Heart right ventricle (tissue), 16 donors: ENCODE data around the gene ITGA8. TPM values are rescaled to one million over a fixed set of nuclear protein-coding genes. Genes with fewer than 3 reads are reported as not detected.
"Not testable (repeated sequence)": the region's sequence is repeated elsewhere in the genome, so short reads cannot be mapped to it uniquely, and the experiment has no call there.

Experiments
- ATAC-seq, 8 donors: fragments of 200-7000 bp; cut with Tn5 transposase; one replicate each; pipeline ENCODE4 v1.9.1; 2020; ENCODE audit warnings: mild to moderate bottlenecking in 8 of 8, moderate library complexity in 8 of 8, moderate number of reproducible peaks in 1 of 8
- DNase-seq, 2 donors: peaks; one replicate each; pipeline ENCODE4 v3.0.0-alpha.2; 2020
- H3K27ac ChIP-seq, 10 donors: fragments of 200-600 bp; sonication (generic) in 2 of 10; one replicate each; pipeline versions ENCODE4 v1.5.0 to v1.8.0; 2020 to 2022; ENCODE audit warnings: mild to moderate bottlenecking in 3 of 10
- H3K27me3 ChIP-seq, 7 donors: fragments of 200-600 bp; one replicate each; pipeline ENCODE4 v1.8.0; 2021 to 2022; ENCODE audit warnings: mild to moderate bottlenecking in 2 of 7
- H3K36me3 ChIP-seq, 9 donors: fragments of 200-600 bp; sonication (generic) in 1 of 9; one replicate each; pipeline versions ENCODE4 v1.5.0 to v1.8.0; 2020 to 2022; ENCODE audit warnings: mild to moderate bottlenecking in 2 of 9
- H3K4me1 ChIP-seq, 9 donors: fragments of 200-600 bp; sonication (generic) in 1 of 9; one replicate each; pipeline versions ENCODE4 v1.5.0 to v1.8.0; 2020 to 2022; ENCODE audit warnings: mild to moderate bottlenecking in 4 of 9
- H3K4me3 ChIP-seq, 10 donors: fragments of 200-600 bp; sonication (generic) in 2 of 10; one replicate each; pipeline versions ENCODE4 v1.5.0 to v1.8.0; 2020 to 2022; ENCODE audit warnings: mild to moderate bottlenecking in 7 of 10, moderate library complexity in 2 of 10
- H3K9me3 ChIP-seq, 11 donors: fragments of 200-600 bp in 10 of 11; sonication (generic) in 2 of 11; one replicate each; pipeline versions ENCODE4 v1.5.0 to v1.8.0; 2013 to 2022; ENCODE audit warnings: mild to moderate bottlenecking in 2 of 11, control low read depth in 1 of 11, moderate library complexity in 1 of 11
- CTCF ChIP-seq, 9 donors: fragments of 200-600 bp; sonication (generic) in 2 of 9; IDR thresholded peaks; one replicate each; pipeline versions ENCODE4 v1.5.0 to v1.8.0; 2021 to 2022; ENCODE audit warnings: antibody characterized with exemption in 9 of 9, mild to moderate bottlenecking in 5 of 9, moderate library complexity in 1 of 9
- WGBS, 2 donors: extraction: QIAGEN DNeasy Blood & Tissue Kit; methylation state at CpG; one replicate each; pipeline ENCODE4 v1.1.7; 2013; ENCODE audit warnings: inconsistent platforms in 1 of 2; 5-methylcytosine and 5-hydroxymethylcytosine counted together
- intact Hi-C, 10 donors: fragments of 100-400 bp; cut with DNase I; formaldehyde crosslinking; loops; one replicate each; pipeline versions ENCODE4 v1.11.1 to v1.14.2; 2022
- polyA plus RNA-seq, 2 donors: library from polyadenylated mRNA; stranded (reverse); fragments of 200-250 nt; gene quantifications; one replicate each; pipeline ENCODE4 v1.2.3, GENCODE V29; 2013
- total RNA-seq, 10 donors: library from RNA; stranded (reverse); fragmentation: NEBNext Ultra II Directional in 3 of 10; extraction: Animal tissue kit (Norgen Biotek cat#: 25700) in 3 of 10; gene quantifications; one replicate each; pipeline versions ENCODE4 v1.2.1 to v1.2.4, GENCODE V29; 2021 to 2023
- donor health status: Arrhythmogenic right ventricular cardiomyopathy.
- donor health status: ischemic (EF 13 %, LVEDD 7.1; RV severe dilation, severe dysfunction).
- donor health status: healthy with polysubstance abuse.
- donor health status: DM: no; HTN: yes; CAD: no.
- donor health status: DM: no; HTN: no; CAD: no.
- donor health status: ischemic (EF 25% LVEDD 6.9; RV normal size, moderate dysfunction).
- donor health status: ischemic (EF 25% LVEDD 5.7; RV mildly dilated, moderate dysfunction).
- donor health status: healthy.
- donor health status: DM: yes; HTN: yes; CAD: no.
- donor health status: Ischemic cardiomyopathy.
- donor health status: ischemic (EF 35%, LVEDD 5.7; RV mildly dilated, moderate dysfunction).
- donor health status: nonischemic (EF 11% LVEDD 7.7; RV severe dilation, severe dysfunction).
- donor health status: DM: yes; HTN: yes; CAD: no.
- donor health status: PGD.
- donor health status: ischemic (EF 29% LVEDD 5.4; RV normal size, mild dysfunction).
- donor health status: nonischemic (EF 23%, LVEDD 6.1; RV moderate dilation, normal function).

The ITGA8 gene
- total and polyA plus RNA-seq, 12 donors: 0.62 to 4.2 (median 2.1) TPM

GRCh38 chr10:15478429-15478828, 241.3 kb downstream of the ITGA8 start:
- Histone ChIP-seq H3K27me3 (peaks cover 0 to 11% (median 0%) of the 10 kb centered on the region in 7 donors), H3K4me1 (peaks cover 0 to 4% (median 0%) of the 10 kb centered on the region in 9 donors), H3K4me3 (no peak overlapping the region), H3K27ac (no peak overlapping the region), H3K9me3 (peaks cover 0 to 3% (median 0%) of the 10 kb centered on the region in 11 donors), H3K36me3 (no peaks in the 10 kb centered on the region)
- intact Hi-C loops: loop anchor here in 1 of 10 donors (10.0 kb wide), 1 partner anchor 86 kb away; no protein-coding TSS in a partner anchor
- TF ChIP-seq CTCF (IDR thresholded peaks at IDR 0.05): no peak
- no peak for DNase-seq
- no peak for ATAC-seq
- 43 to 46% methylated on average over 6 of the region's 6 CpGs for WGBS, 2 donors

- Histone ChIP-seq H3K27me3 (peaks cover 0 to 11% (median 0%) of the 10 kb centered on the region in 7 donors), H3K4me1 (peaks cover 0 to 21% (median 12%) of the 10 kb centered on the region in 9 donors), H3K27ac (no peak overlapping the region), H3K4me3 (no peak overlapping the region), H3K36me3 (no peaks in the 10 kb centered on the region), H3K9me3 (peaks cover 0 to 3% (median 0%) of the 10 kb centered on the region in 11 donors)
- no peak for TF ChIP-seq CTCF (IDR thresholded peaks at IDR 0.05)
- intact Hi-C loops: loop anchor here in 1 of 10 donors (10.0 kb wide), 1 partner anchor 88 kb away; no protein-coding TSS in a partner anchor
- ATAC-seq (no peak), DNase-seq (no peak)
- WGBS, 2 donors: 96 to 97% methylated on average over 4 of the region's 4 CpGs
Measured at GRCh38 chr10:15476337-15476736, 243.4 kb downstream of the ITGA8 start.

DNA sequence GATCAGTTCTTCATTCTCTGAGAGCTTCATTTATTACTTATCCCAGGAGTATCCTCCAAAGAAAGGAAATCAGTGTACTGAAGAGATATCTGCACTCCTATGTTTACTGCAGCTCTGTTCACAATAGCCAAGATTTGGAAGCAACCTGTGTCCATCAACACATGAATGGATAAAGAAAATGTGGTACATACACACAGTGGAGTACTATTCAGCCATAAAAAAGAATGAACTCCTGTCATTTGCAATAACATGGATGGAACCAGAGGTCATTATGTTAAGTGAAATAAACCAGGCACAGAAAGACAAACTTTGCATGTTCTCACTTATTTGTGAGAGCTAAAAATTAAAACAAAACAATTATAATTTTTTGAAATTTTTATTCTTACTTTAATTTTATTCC, 244.3 kb downstream of the ITGA8 start:
- not testable (repeated sequence) for DNase-seq, H3K9me3 ChIP-seq, ATAC-seq, H3K36me3 ChIP-seq, H3K4me3 ChIP-seq, H3K27ac ChIP-seq
- peaks cover 0 to 22% (median 12%) of the 10 kb centered on the region in 9 donors for H3K4me1 ChIP-seq
- H3K27me3 ChIP-seq: peaks cover 0 to 11% (median 0%) of the 10 kb centered on the region in 7 donors
- intact Hi-C loops: loop anchor here in 1 of 10 donors (10.0 kb wide), 1 partner anchor 89 kb away; no protein-coding TSS in a partner anchor

- intact Hi-C loops: loop anchor here in 1 of 10 donors (10.0 kb wide), 1 partner anchor 90 kb away; no protein-coding TSS in a partner anchor
- TF ChIP-seq CTCF (IDR thresholded peaks at IDR 0.05): no peak
- Histone ChIP-seq H3K4me3 (no peak overlapping the region), H3K27ac (no peak overlapping the region), H3K36me3 (no peaks in the 10 kb centered on the region), H3K27me3 (peaks cover 0 to 11% (median 0%) of the 10 kb centered on the region in 7 donors), H3K4me1 (peaks cover 0 to 22% (median 12%) of the 10 kb centered on the region in 9 donors), H3K9me3 (peaks cover 0 to 3% (median 0%) of the 10 kb centered on the region in 11 donors)
- 80 to 83% methylated on average over 2 of the region's 2 CpGs for WGBS, 2 donors
- no peak for DNase-seq
- ATAC-seq: no peak
Measured at GRCh38 chr10:15474671-15475070, 245.1 kb downstream of the ITGA8 start.

GRCh38 chr10:15473396-15473767, 246.3 kb downstream of the ITGA8 start:
- H3K27ac ChIP-seq: no peak overlapping the region
- ATAC-seq (no peak), DNase-seq (no peak)
- TF ChIP-seq CTCF (IDR thresholded peaks at IDR 0.05): no peak
- H3K4me3 ChIP-seq: no peak overlapping the region
- H3K36me3 ChIP-seq: no peaks in the 10 kb centered on the region
- H3K27me3 ChIP-seq: peaks cover 0 to 10% (median 0%) of the 10 kb centered on the region in 7 donors
- intact Hi-C loops: loop anchor here in 1 of 10 donors (10.0 kb wide), 1 partner anchor 91 kb away; no protein-coding TSS in a partner anchor
- peaks cover 0 to 3% (median 0%) of the 10 kb centered on the region in 11 donors for H3K9me3 ChIP-seq
- peaks cover 0 to 22% (median 12%) of the 10 kb centered on the region in 9 donors for H3K4me1 ChIP-seq
- WGBS, 2 donors: 29 to 36% methylated on average over 5 of the region's 5 CpGs
